ENCODE measurements around the gene PPP1R36.
"Not testable (repeated sequence)": the region's sequence is repeated elsewhere in the genome, so short reads cannot be mapped to it uniquely, and the experiment has no call there.

Gene PPP1R36

GRCh38 chr14:64507376-64508156 is 42.2 kb upstream of the PPP1R36 start:
- peaks cover 58% of the 10 kb centered on the region for H3K4me1 ChIP-seq (ENCODE audit: control insufficient read depth, insufficient read depth, low read length)
- H3K36me3 ChIP-seq (ENCODE audit: control insufficient read depth, insufficient read depth, low read length, severe bottlenecking): peaks cover 4% of the 10 kb centered on the region
- peak overlapping the region; percentile 92 for H3K4me3 ChIP-seq (ENCODE audit: low read length)
- peak; percentile 46 for DNase-seq (ENCODE audit: low read depth)
- H3K9ac ChIP-seq (ENCODE audit: low read length): peak overlapping the region; percentile 96
- H3K27me3 ChIP-seq (replicated peaks; ENCODE audit: control insufficient read depth, insufficient read depth, low read length): no peaks in the 10 kb centered on the region
- no peaks in the 10 kb centered on the region for H3K9me3 ChIP-seq (ENCODE audit: control insufficient read depth, low read length)

- DNase-seq (ENCODE audit: low read depth): no peak
- no peaks in the 10 kb centered on the region for H3K9me3 ChIP-seq (ENCODE audit: control insufficient read depth, low read length)
- H3K9ac ChIP-seq (ENCODE audit: low read length): peak overlapping the region; percentile 96
- no peaks in the 10 kb centered on the region for H3K27me3 ChIP-seq (replicated peaks; ENCODE audit: control insufficient read depth, insufficient read depth, low read length)
- H3K36me3 ChIP-seq (ENCODE audit: control insufficient read depth, insufficient read depth, low read length, severe bottlenecking): peaks cover 4% of the 10 kb centered on the region
- peak overlapping the region; percentile 92 for H3K4me3 ChIP-seq (ENCODE audit: low read length)
- peaks cover 56% of the 10 kb centered on the region for H3K4me1 ChIP-seq (ENCODE audit: control insufficient read depth, insufficient read depth, low read length)
These were observed 41.5 kb upstream of the PPP1R36 start for GRCh38 chr14:64508215-64508776.

GRCh38 chr14:64509036-64509435 is 40.7 kb upstream of the PPP1R36 start:
- Histone ChIP-seq H3K4me3 (ENCODE audit: low read length) (peak overlapping the region; percentile 92), H3K27me3 (replicated peaks; ENCODE audit: control insufficient read depth, insufficient read depth, low read length) (no peaks in the 10 kb centered on the region), H3K9ac (ENCODE audit: low read length) (no peak overlapping the region), H3K9me3 (ENCODE audit: control insufficient read depth, low read length) (no peaks in the 10 kb centered on the region), H3K36me3 (ENCODE audit: control insufficient read depth, insufficient read depth, low read length, severe bottlenecking) (peaks cover 6% of the 10 kb centered on the region), H3K4me1 (ENCODE audit: control insufficient read depth, insufficient read depth, low read length) (peaks cover 58% of the 10 kb centered on the region)
- no peak for DNase-seq (ENCODE audit: low read depth)

- Histone ChIP-seq H3K4me3 (ENCODE audit: low read length) (no peak overlapping the region), H3K4me1 (ENCODE audit: control insufficient read depth, insufficient read depth, low read length) (peaks cover 70% of the 10 kb centered on the region), H3K27me3 (replicated peaks; ENCODE audit: control insufficient read depth, insufficient read depth, low read length) (no peaks in the 10 kb centered on the region), H3K9ac (ENCODE audit: low read length) (peak overlapping the region; percentile 2), H3K36me3 (ENCODE audit: control insufficient read depth, insufficient read depth, low read length, severe bottlenecking) (peaks cover 9% of the 10 kb centered on the region), H3K9me3 (ENCODE audit: control insufficient read depth, low read length) (no peaks in the 10 kb centered on the region)
- DNase-seq (ENCODE audit: low read depth): peak; percentile 89
These were observed 38.7 kb upstream of the PPP1R36 start for GRCh38 chr14:64510825-64511671.

GRCh38 chr14:64513271-64513670 is 36.5 kb upstream of the PPP1R36 start:
- Histone ChIP-seq H3K9ac (ENCODE audit: low read length) (no peak overlapping the region), H3K9me3 (ENCODE audit: control insufficient read depth, low read length) (no peaks in the 10 kb centered on the region), H3K4me1 (ENCODE audit: control insufficient read depth, insufficient read depth, low read length) (peaks cover 50% of the 10 kb centered on the region), H3K27me3 (replicated peaks; ENCODE audit: control insufficient read depth, insufficient read depth, low read length) (no peaks in the 10 kb centered on the region), H3K4me3 (ENCODE audit: low read length) (no peak overlapping the region), H3K36me3 (ENCODE audit: control insufficient read depth, insufficient read depth, low read length, severe bottlenecking) (peaks cover 9% of the 10 kb centered on the region)
- no peak for DNase-seq (ENCODE audit: low read depth)

GRCh38 chr14:64515053-64515452 is 34.7 kb upstream of the PPP1R36 start:
- DNase-seq (ENCODE audit: low read depth): no peak
- no peak overlapping the region for H3K4me3 ChIP-seq (ENCODE audit: low read length)
- no peak overlapping the region for H3K9ac ChIP-seq (ENCODE audit: low read length)

GRCh38 chr14:64516969-64517368 is 32.8 kb upstream of the PPP1R36 start:
- peaks cover 23% of the 10 kb centered on the region for H3K4me1 ChIP-seq (ENCODE audit: control insufficient read depth, insufficient read depth, low read length)
- H3K9me3 ChIP-seq (ENCODE audit: control insufficient read depth, low read length): no peaks in the 10 kb centered on the region
- DNase-seq (ENCODE audit: low read depth): no peak
- H3K9ac ChIP-seq (ENCODE audit: low read length): no peak overlapping the region
- no peaks in the 10 kb centered on the region for H3K27me3 ChIP-seq (replicated peaks; ENCODE audit: control insufficient read depth, insufficient read depth, low read length)
- H3K36me3 ChIP-seq (ENCODE audit: control insufficient read depth, insufficient read depth, low read length, severe bottlenecking): peaks cover 11% of the 10 kb centered on the region
- no peak overlapping the region for H3K4me3 ChIP-seq (ENCODE audit: low read length)

More at GRCh38 chr14:64515053-64515452, 34.7 kb upstream of the PPP1R36 start:
- H3K27me3 ChIP-seq (replicated peaks; ENCODE audit: control insufficient read depth, insufficient read depth, low read length): no peaks in the 10 kb centered on the region
- H3K4me1 ChIP-seq (ENCODE audit: control insufficient read depth, insufficient read depth, low read length): peaks cover 37% of the 10 kb centered on the region
- peaks cover 9% of the 10 kb centered on the region for H3K36me3 ChIP-seq (ENCODE audit: control insufficient read depth, insufficient read depth, low read length, severe bottlenecking)
- H3K9me3 ChIP-seq (ENCODE audit: control insufficient read depth, low read length): no peaks in the 10 kb centered on the region

- not testable (repeated sequence) for H3K27me3 ChIP-seq (replicated peaks; ENCODE audit: control insufficient read depth, insufficient read depth, low read length); H3K9me3 ChIP-seq (ENCODE audit: control insufficient read depth, low read length); DNase-seq (ENCODE audit: low read depth)
These were observed 32.1 kb upstream of the PPP1R36 start for GRCh38 chr14:64517667-64518066.

GRCh38 chr14:64518229-64518628 is 31.5 kb upstream of the PPP1R36 start:
- DNase-seq (ENCODE audit: low read depth): no peak
- Histone ChIP-seq H3K9ac (ENCODE audit: low read length) (no peak overlapping the region), H3K9me3 (ENCODE audit: control insufficient read depth, low read length) (no peaks in the 10 kb centered on the region), H3K36me3 (ENCODE audit: control insufficient read depth, insufficient read depth, low read length, severe bottlenecking) (peaks cover 24% of the 10 kb centered on the region), H3K4me3 (ENCODE audit: low read length) (no peak overlapping the region), H3K27me3 (replicated peaks; ENCODE audit: control insufficient read depth, insufficient read depth, low read length) (no peaks in the 10 kb centered on the region), H3K4me1 (ENCODE audit: control insufficient read depth, insufficient read depth, low read length) (peaks cover 16% of the 10 kb centered on the region)

More at GRCh38 chr14:64517667-64518066, 32.1 kb upstream of the PPP1R36 start:
- H3K36me3 ChIP-seq (ENCODE audit: control insufficient read depth, insufficient read depth, low read length, severe bottlenecking): peaks cover 18% of the 10 kb centered on the region
- not testable (repeated sequence) for H3K4me3 ChIP-seq (ENCODE audit: low read length); H3K9ac ChIP-seq (ENCODE audit: low read length)
- peaks cover 16% of the 10 kb centered on the region for H3K4me1 ChIP-seq (ENCODE audit: control insufficient read depth, insufficient read depth, low read length)

- DNase-seq (ENCODE audit: low read depth): no peak
- Histone ChIP-seq H3K4me1 (ENCODE audit: control insufficient read depth, insufficient read depth, low read length) (peaks cover 2% of the 10 kb centered on the region), H3K9me3 (ENCODE audit: control insufficient read depth, low read length) (no peaks in the 10 kb centered on the region)
These were observed 29.1 kb upstream of the PPP1R36 start for GRCh38 chr14:64520699-64521098.

More at GRCh38 chr14:64520699-64521098, 29.1 kb upstream of the PPP1R36 start:
- Histone ChIP-seq H3K36me3 (ENCODE audit: control insufficient read depth, insufficient read depth, low read length, severe bottlenecking) (peaks cover 42% of the 10 kb centered on the region), H3K27me3 (replicated peaks; ENCODE audit: control insufficient read depth, insufficient read depth, low read length) (no peaks in the 10 kb centered on the region), H3K4me3 (ENCODE audit: low read length) (no peak overlapping the region), H3K9ac (ENCODE audit: low read length) (no peak overlapping the region)
